ENCODE measurements around the gene TMEM59. TPM values are rescaled to one million over a fixed set of nuclear protein-coding genes. Genes with fewer than 3 reads are reported as not detected.

TMEM59 gene
- polyA plus RNA-seq, 3 donors, result 169 to 925 (median 831) TPM

DNA sequence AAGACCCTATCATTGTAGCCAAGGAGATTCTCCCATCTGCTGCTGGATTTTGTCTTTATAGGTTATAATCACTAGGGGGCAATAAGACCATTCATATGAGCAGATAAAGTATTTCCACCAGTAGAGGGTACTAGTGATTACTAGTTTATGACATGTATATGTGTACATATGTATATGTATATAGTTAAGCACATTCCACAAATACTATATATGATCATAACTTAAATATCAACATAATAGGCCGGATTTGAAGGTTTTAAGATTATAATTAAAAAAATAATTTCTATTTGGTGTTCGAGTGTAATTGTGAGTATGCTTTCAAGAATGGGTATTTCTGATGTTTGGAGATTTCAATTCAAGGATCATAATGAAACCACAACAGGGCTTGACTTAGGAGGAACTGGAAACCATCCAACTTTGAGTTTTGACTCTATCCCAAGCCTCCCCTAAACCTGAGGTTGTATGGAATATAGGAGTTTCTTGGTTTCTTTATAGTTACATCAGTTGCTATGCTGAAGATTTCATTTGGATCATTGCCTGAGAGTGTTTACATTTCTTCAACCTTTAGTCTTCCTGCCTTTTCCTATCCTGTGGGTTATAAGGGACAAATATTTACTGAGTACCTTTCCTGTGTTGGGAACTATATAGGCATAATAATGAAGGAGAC is 17.3 kb upstream of the TMEM59 start:
- Mint-ChIP-seq H3K4me3 (no peak overlapping the region), H3K9me3 (no peaks in the 10 kb centered on the region), H3K4me1 (no peaks in the 10 kb centered on the region), H3K27me3 (ENCODE audit: low read depth in 3 of 3) (no peaks in the 10 kb centered on the region), H3K36me3 (peaks cover 20 to 50% of the 10 kb centered on the region in 2 donors), H3K27ac (no peak overlapping the region)
- Histone ChIP-seq H3K4me3 (replicated peaks in 1 of 3; ENCODE audit: low read depth in 2 of 3, low read length in 3 of 3) (no peak overlapping the region), H3K79me2 (ENCODE audit: insufficient read depth, low read length) (no peaks in the 10 kb centered on the region), H4K20me1 (ENCODE audit: insufficient read depth, low read length) (no peaks in the 10 kb centered on the region), H3K9me3 (replicated peaks in 1 of 2; ENCODE audit: control insufficient read depth in 1 of 2, insufficient read depth in 1 of 2, low read length in 2 of 2) (no peaks in the 10 kb centered on the region), H3K9ac (ENCODE audit: insufficient read depth, low read length, poor library complexity, severe bottlenecking) (no peak overlapping the region), H3K36me3 (replicated peaks in 1 of 2; ENCODE audit: control insufficient read depth in 1 of 2, insufficient read depth in 2 of 2, low read length in 2 of 2) (peaks cover 16 to 69% of the 10 kb centered on the region in 2 donors), H3K4me1 (ENCODE audit: control insufficient read depth in 1 of 2, insufficient read depth in 2 of 2, low read length in 2 of 2) (no peaks in the 10 kb centered on the region), H3K27me3 (ENCODE audit: control insufficient read depth in 2 of 2, insufficient read depth in 2 of 2, low read length in 2 of 2) (no peaks in the 10 kb centered on the region), H3K4me2 (replicated peaks; ENCODE audit: extremely low read depth, low read length, poor library complexity, severe bottlenecking) (no peak overlapping the region), H2AFZ (ENCODE audit: insufficient read depth, low read depth, low read length, poor library complexity, severe bottlenecking) (no peak overlapping the region), H3K27ac (ENCODE audit: low read depth in 1 of 2, low read length in 2 of 2) (peak overlapping the region in 1 of 2 donors; percentile 0)
- intact Hi-C loops (cut with micrococcal nuclease), result loop anchor here in 1 of 2 donors (5.0 kb wide), 1 partner anchor 417 kb away; no protein-coding TSS in a partner anchor
- TF ChIP-seq, protein P1, sequence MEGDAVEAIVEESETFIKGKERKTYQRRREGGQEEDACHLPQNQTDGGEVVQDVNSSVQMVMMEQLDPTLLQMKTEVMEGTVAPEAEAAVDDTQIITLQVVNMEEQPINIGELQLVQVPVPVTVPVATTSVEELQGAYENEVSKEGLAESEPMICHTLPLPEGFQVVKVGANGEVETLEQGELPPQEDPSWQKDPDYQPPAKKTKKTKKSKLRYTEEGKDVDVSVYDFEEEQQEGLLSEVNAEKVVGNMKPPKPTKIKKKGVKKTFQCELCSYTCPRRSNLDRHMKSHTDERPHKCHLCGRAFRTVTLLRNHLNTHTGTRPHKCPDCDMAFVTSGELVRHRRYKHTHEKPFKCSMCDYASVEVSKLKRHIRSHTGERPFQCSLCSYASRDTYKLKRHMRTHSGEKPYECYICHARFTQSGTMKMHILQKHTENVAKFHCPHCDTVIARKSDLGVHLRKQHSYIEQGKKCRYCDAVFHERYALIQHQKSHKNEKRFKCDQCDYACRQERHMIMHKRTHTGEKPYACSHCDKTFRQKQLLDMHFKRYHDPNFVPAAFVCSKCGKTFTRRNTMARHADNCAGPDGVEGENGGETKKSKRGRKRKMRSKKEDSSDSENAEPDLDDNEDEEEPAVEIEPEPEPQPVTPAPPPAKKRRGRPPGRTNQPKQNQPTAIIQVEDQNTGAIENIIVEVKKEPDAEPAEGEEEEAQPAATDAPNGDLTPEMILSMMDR (IDR thresholded peaks at IDR 0.05), result peak; percentile 87
- no CpG with 5 or more reads among the region's 2 CpGs for WGBS (ENCODE audit: insufficient coverage)
- DNase-seq, result peak in 2 of 3 donors; percentile 45 to 66

DNA sequence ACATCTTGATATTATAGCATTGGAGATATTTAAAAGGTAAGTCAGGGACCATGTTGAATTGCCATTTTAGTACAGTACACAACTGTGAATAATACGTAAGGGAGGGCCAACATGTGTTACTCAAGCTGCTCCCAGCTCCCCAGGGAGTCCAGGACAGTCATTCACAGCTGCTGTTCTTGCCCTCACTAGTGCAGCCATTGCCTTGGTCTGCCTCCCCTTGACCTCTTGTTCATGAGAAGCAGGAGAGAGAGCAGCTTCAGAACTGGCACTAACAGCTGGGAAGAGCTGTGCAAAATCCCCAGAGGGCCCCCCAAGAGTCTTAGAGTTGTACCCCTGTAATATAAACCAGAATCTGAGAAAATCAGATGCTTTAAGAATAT is 16.8 kb upstream of the TMEM59 start:
- Mint-ChIP-seq H3K27me3 (ENCODE audit: low read depth in 3 of 3) (no peaks in the 10 kb centered on the region), H3K4me3 (no peak overlapping the region), H3K27ac (peak overlapping the region in 2 of 7 donors; percentile 5 to 17), H3K4me1 (no peaks in the 10 kb centered on the region), H3K9me3 (no peaks in the 10 kb centered on the region), H3K36me3 (peaks cover 25 to 55% of the 10 kb centered on the region in 2 donors)
- WGBS (ENCODE audit: insufficient coverage), result 89% methylated on average over 1 of the region's 1 CpG
- Histone ChIP-seq H3K9ac (ENCODE audit: insufficient read depth, low read length, poor library complexity, severe bottlenecking) (no peak overlapping the region), H3K9me3 (replicated peaks in 1 of 2; ENCODE audit: control insufficient read depth in 1 of 2, insufficient read depth in 1 of 2, low read length in 2 of 2) (no peaks in the 10 kb centered on the region), H3K4me2 (replicated peaks; ENCODE audit: extremely low read depth, low read length, poor library complexity, severe bottlenecking) (no peak overlapping the region), H3K4me1 (ENCODE audit: control insufficient read depth in 1 of 2, insufficient read depth in 2 of 2, low read length in 2 of 2) (no peaks in the 10 kb centered on the region), H3K27me3 (ENCODE audit: control insufficient read depth in 2 of 2, insufficient read depth in 2 of 2, low read length in 2 of 2) (no peaks in the 10 kb centered on the region), H2AFZ (ENCODE audit: insufficient read depth, low read depth, low read length, poor library complexity, severe bottlenecking) (no peak overlapping the region), H4K20me1 (ENCODE audit: insufficient read depth, low read length) (no peaks in the 10 kb centered on the region), H3K27ac (ENCODE audit: low read depth in 1 of 2, low read length in 2 of 2) (peak overlapping the region in 1 of 2 donors; percentile 0), H3K36me3 (replicated peaks in 1 of 2; ENCODE audit: control insufficient read depth in 1 of 2, insufficient read depth in 2 of 2, low read length in 2 of 2) (peaks cover 19 to 64% of the 10 kb centered on the region in 2 donors), H3K4me3 (replicated peaks in 1 of 3; ENCODE audit: low read depth in 2 of 3, low read length in 3 of 3) (no peak overlapping the region), H3K79me2 (ENCODE audit: insufficient read depth, low read length) (no peaks in the 10 kb centered on the region)
- no peak for DNase-seq
- TF ChIP-seq, protein P1 (IDR thresholded peaks at IDR 0.05), result no peak
- intact Hi-C loops (cut with micrococcal nuclease), result loop anchor here in 1 of 2 donors (5.0 kb wide), 1 partner anchor 418 kb away; no protein-coding TSS in a partner anchor

All from CD14-positive monocyte (primary cell).